ENCODE results near the gene GFRA1. TPM values are rescaled to one million over a fixed set of nuclear protein-coding genes. Genes with fewer than 3 reads are reported as not detected.

GFRA1 gene
- total and polyA plus RNA-seq, 2 of the 8 experiments (the other 6 are each of a cell fraction or from before 2014, with no cell fraction given) = 1.1 to 2.0 TPM

DNA sequence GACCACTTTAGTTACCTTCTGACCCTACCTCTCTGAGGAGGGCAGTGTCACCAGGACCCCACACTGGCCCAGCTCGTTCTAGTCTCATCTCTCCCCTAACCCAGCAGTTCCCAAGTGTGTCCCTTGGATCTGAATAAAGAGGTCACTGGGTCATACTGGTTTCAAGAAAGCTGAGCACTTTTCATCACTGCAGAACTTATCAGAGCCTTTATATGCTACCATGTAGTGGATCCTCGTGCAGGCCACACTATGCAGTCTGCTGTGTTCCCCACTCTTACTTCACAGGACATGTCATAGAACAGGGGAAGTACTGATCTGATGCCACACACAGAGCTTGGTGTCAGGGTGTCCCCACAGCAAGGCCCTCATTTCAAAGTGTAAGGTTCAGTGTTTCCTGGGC is 113.8 kb downstream of the GFRA1 start (continued):
- TF ChIP-seq SAP30 (IDR thresholded peaks at IDR 0.05; ENCODE audit: insufficient read depth, insufficient replicate concordance, low read length) (no peak), CHD7 (IDR thresholded peaks at IDR 0.05; ENCODE audit: insufficient replicate concordance, low read length) (no peak), RAD21 (IDR thresholded peaks at IDR 0.05 in 1 of 2, conservative IDR thresholded peaks at IDR 0.05 in 1 of 2; ENCODE audit: low read depth in 2 of 2, low read length in 2 of 2) (no peak), ASH2L (IDR thresholded peaks at IDR 0.05; ENCODE audit: low read length) (no peak), SIX5 (IDR thresholded peaks at IDR 0.05; ENCODE audit: low read depth, low read length) (no peak), POU5F1 (IDR thresholded peaks at IDR 0.05; ENCODE audit: low read depth, low read length) (no peak), RFX5 (IDR thresholded peaks at IDR 0.05; ENCODE audit: borderline replicate concordance, low read depth, low read length) (no peak)
